Activated T-helper 17 cell treated with anti-CD3 and anti-CD28 coated beads, Interleukin-2, amount 50 U/mL, for 72 hours (primary cell): ENCODE results near the gene WT1. TPM values are rescaled to one million over a fixed set of nuclear protein-coding genes. Genes with fewer than 3 reads are reported as not detected.
A peak's percentile ranks its signal among the peaks of the same experiment; 100 is the strongest.

Source experiments
- ATAC-seq: fragments of 150-1000 bp; cut with Tn5 transposase; replicated peaks from 2 replicates; pipeline ENCODE4 v1.10.0; 2021; ENCODE audit warnings: mild to moderate bottlenecking, moderate library complexity
- H3K27ac Mint-ChIP-seq: one replicate; pipeline ENCODE4 v1.8.0; 2022; ENCODE audit warnings: mixed read lengths
- H3K27me3 Mint-ChIP-seq: one replicate; pipeline ENCODE4 v1.8.0; 2022; ENCODE audit warnings: mixed read lengths
- H3K36me3 Mint-ChIP-seq: one replicate; pipeline ENCODE4 v1.8.0; 2022; ENCODE audit warnings: low read depth, mild to moderate bottlenecking, mixed read lengths
- H3K4me1 Mint-ChIP-seq: one replicate; pipeline ENCODE4 v1.8.0; 2022; ENCODE audit warnings: mixed read lengths
- H3K4me3 Mint-ChIP-seq: one replicate; pipeline ENCODE4 v1.8.0; 2022; ENCODE audit warnings: mild to moderate bottlenecking, mixed read lengths
- H3K9me3 Mint-ChIP-seq: one replicate; pipeline ENCODE4 v1.8.0; 2022; ENCODE audit warnings: mixed read lengths
- total RNA-seq, 2 donors: library from RNA; stranded (reverse); gene quantifications; one replicate each; pipeline ENCODE4 v1.2.3, GENCODE V29; 2022

Gene WT1
- total RNA-seq, 2 donors from 2014 or later = not detected

DNA sequence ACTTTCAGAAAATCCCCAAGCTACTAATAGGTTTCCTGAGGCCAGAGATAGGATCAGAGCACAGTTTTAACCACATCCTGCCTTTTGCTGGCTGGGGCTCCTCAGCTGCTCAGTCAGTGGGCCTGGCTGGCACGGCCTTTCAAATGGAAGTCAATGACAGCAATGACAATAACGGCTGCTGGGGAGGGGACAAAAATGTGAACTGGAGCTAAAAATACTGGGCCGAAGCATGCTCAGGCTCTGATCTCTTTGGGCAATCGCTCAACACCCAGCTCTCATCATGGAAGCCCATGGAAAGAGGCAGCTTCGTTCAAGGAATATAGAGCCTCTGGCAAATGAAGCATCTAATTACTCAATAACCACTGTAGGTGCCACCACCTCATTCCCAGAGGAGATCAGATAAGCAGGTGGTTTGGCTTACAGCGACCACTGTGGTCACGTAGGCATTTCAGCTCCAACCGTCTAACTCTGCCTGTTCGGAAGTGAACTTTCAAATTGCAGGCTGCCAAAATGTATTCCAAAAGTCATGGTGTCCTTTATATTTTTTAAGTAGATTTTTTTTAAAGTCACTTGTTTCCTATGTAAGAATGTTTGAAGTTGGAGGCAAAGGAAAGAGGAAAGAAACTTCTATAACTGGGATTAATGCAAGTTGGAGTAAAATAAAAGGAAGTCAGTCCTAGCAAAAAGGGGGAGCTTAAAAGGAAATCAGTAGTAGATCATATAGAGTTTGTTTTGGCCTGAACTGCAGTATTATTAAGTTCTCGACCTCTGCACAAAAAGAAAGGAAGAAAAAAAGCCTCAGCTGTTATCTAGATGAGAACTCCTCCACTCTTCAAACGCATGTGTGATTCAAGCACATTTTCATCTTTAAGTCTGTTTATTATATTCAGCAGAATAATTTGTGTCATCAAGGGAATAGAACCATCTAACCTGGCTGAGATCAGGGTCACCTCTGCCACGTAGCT lies 14.1 kb downstream of the WT1 start:
- Mint-ChIP-seq H3K27ac (peak overlapping the region; percentile 46), H3K4me3 (peak overlapping the region; percentile 43), H3K36me3 (no peaks in the 10 kb centered on the region), H3K9me3 (no peaks in the 10 kb centered on the region), H3K27me3 (peaks cover 20% of the 10 kb centered on the region), H3K4me1 (peaks cover 13% of the 10 kb centered on the region)
- ATAC-seq = peak; percentile 90

- Mint-ChIP-seq H3K9me3 (no peaks in the 10 kb centered on the region), H3K4me3 (no peak overlapping the region), H3K36me3 (no peaks in the 10 kb centered on the region), H3K27ac (no peak overlapping the region), H3K4me1 (peaks cover 13% of the 10 kb centered on the region), H3K27me3 (peaks cover 9% of the 10 kb centered on the region)
- no peak for ATAC-seq
Measured at GRCh38 chr11:32420139-32420538, 15.2 kb downstream of the WT1 start.

GRCh38 chr11:32418836-32419235 lies 16.5 kb downstream of the WT1 start:
- no peaks in the 10 kb centered on the region for H3K27me3 Mint-ChIP-seq
- no peak for ATAC-seq
- H3K36me3 Mint-ChIP-seq = no peaks in the 10 kb centered on the region
- peaks cover 13% of the 10 kb centered on the region for H3K4me1 Mint-ChIP-seq
- no peaks in the 10 kb centered on the region for H3K9me3 Mint-ChIP-seq
- no peak overlapping the region for H3K27ac Mint-ChIP-seq
- H3K4me3 Mint-ChIP-seq = no peak overlapping the region

- H3K36me3 Mint-ChIP-seq = no peaks in the 10 kb centered on the region
- ATAC-seq = no peak
- no peak overlapping the region for H3K4me3 Mint-ChIP-seq
- H3K4me1 Mint-ChIP-seq = peaks cover 13% of the 10 kb centered on the region
- H3K27ac Mint-ChIP-seq = no peak overlapping the region
- peaks cover 7% of the 10 kb centered on the region for H3K27me3 Mint-ChIP-seq
- no peaks in the 10 kb centered on the region for H3K9me3 Mint-ChIP-seq
Measured at GRCh38 chr11:32417806-32418205, 17.5 kb downstream of the WT1 start.

DNA sequence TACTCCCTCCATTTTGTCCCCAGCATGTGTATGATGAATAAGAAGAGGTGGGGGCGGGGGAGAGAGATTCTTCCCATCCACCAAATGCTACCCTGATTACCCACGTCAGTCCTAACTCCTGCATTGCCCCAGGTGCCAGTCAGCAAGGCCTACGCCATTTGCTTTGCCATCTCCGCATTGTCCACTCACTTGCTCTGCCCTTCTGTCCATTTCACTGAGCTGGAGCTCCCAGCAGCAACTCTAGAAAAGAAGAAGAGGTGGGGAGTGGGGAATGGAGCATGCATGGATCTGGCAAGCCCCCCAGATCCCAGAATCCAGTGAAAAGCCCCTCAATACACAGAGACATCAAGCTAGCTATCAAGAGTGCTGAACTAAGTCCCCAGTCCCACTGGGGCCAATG lies 19.0 kb downstream of the WT1 start:
- no peaks in the 10 kb centered on the region for H3K9me3 Mint-ChIP-seq
- peaks cover 8% of the 10 kb centered on the region for H3K27me3 Mint-ChIP-seq
- no peak overlapping the region for H3K27ac Mint-ChIP-seq
- H3K4me1 Mint-ChIP-seq = peaks cover 7% of the 10 kb centered on the region
- no peak overlapping the region for H3K4me3 Mint-ChIP-seq
- H3K36me3 Mint-ChIP-seq = no peaks in the 10 kb centered on the region
- ATAC-seq = no peak

GRCh38 chr11:32414925-32415324 lies 20.4 kb downstream of the WT1 start:
- H3K36me3 Mint-ChIP-seq = no peaks in the 10 kb centered on the region
- no peak for ATAC-seq
- no peaks in the 10 kb centered on the region for H3K9me3 Mint-ChIP-seq
- no peak overlapping the region for H3K4me3 Mint-ChIP-seq
- H3K4me1 Mint-ChIP-seq = no peaks in the 10 kb centered on the region
- H3K27me3 Mint-ChIP-seq = peaks cover 17% of the 10 kb centered on the region
- no peak overlapping the region for H3K27ac Mint-ChIP-seq

DNA sequence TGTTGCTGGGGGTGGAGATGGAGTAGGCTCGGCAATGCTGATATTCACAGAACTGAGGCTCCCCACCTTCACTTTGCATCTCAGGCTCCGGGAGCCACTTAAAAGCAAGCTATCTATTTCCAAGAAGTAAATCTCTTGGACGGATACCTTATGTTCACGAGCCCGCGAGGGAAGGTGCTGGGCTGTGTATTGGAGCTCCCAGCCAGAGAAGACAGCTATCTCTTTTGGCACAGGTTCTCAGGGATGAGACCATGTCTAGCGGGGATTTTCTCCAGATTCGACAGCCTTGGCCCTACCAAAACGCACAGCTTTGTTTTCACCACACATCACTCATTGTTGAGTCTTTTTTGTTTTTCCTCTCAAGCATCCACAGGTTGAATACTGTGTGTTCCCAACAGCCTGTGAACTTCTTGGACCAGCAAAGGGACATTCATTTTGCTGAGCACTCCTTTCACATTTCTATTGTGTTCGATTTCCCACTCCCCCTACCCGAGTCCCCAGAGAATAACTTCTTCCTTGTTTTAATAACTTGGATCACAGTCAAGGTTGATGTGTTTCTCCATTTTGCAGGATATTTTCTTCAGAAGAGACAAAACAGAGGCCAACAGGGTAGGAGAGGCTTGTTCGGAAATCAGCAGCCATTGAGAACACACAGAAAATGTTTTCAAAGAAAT lies 23.3 kb downstream of the WT1 start:
- H3K4me3 Mint-ChIP-seq = no peak overlapping the region
- no peaks in the 10 kb centered on the region for H3K9me3 Mint-ChIP-seq
- H3K27ac Mint-ChIP-seq = no peak overlapping the region
- ATAC-seq = no peak
- peaks cover 25% of the 10 kb centered on the region for H3K27me3 Mint-ChIP-seq
- H3K4me1 Mint-ChIP-seq = no peaks in the 10 kb centered on the region
- no peaks in the 10 kb centered on the region for H3K36me3 Mint-ChIP-seq

DNA sequence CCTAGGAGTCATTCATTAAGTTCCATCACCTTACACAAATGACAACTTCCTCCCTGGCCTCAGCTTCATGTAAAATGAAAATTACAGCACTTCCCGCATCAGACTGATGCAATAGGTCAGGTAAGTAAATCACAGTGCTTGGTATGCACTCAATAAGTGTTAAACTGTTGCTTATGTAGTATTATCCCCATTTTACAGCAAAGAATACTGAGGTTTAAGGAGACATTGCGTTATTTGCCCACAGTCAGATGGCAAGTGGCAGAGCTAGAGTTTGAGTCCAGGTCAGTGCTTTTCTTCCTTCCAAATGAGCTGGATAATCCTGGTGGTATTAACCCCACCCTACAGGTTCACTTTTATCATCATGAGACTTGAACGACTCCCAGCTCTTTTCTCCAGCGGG lies 29.7 kb downstream of the WT1 start:
- Mint-ChIP-seq H3K4me3 (no peak overlapping the region), H3K27ac (no peak overlapping the region), H3K36me3 (no peaks in the 10 kb centered on the region), H3K4me1 (no peaks in the 10 kb centered on the region), H3K27me3 (peaks cover 25% of the 10 kb centered on the region), H3K9me3 (no peaks in the 10 kb centered on the region)
- ATAC-seq = no peak

DNA sequence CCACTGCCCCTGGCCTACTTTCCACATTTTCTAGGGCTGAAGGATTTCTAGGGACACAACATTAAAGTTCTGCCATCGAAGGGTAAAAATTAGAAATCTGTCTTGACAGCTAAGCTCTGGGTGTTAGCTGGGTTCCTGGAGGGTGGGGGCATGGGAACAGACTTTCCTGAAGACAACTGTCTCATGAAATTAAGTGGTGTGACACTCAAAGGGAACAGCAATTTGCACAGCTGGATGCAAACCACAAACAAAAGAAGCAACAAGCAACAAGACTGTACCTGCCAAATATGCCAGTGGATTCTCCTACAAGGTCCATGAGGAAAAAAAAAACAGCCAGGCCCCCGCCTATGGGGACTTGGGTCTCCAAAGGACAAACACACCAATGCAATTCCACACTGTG lies 32.5 kb downstream of the WT1 start:
- no peak overlapping the region for H3K27ac Mint-ChIP-seq
- no peaks in the 10 kb centered on the region for H3K36me3 Mint-ChIP-seq
- H3K4me3 Mint-ChIP-seq = no peak overlapping the region
- peaks cover 22% of the 10 kb centered on the region for H3K27me3 Mint-ChIP-seq
- no peaks in the 10 kb centered on the region for H3K4me1 Mint-ChIP-seq
- no peaks in the 10 kb centered on the region for H3K9me3 Mint-ChIP-seq
- ATAC-seq = no peak

- Mint-ChIP-seq H3K4me3 (no peak overlapping the region), H3K27me3 (peaks cover 13% of the 10 kb centered on the region), H3K27ac (no peak overlapping the region), H3K4me1 (no peaks in the 10 kb centered on the region), H3K9me3 (no peaks in the 10 kb centered on the region), H3K36me3 (no peaks in the 10 kb centered on the region)
- no peak for ATAC-seq
Measured at GRCh38 chr11:32400670-32401369, 34.5 kb downstream of the WT1 start.

DNA sequence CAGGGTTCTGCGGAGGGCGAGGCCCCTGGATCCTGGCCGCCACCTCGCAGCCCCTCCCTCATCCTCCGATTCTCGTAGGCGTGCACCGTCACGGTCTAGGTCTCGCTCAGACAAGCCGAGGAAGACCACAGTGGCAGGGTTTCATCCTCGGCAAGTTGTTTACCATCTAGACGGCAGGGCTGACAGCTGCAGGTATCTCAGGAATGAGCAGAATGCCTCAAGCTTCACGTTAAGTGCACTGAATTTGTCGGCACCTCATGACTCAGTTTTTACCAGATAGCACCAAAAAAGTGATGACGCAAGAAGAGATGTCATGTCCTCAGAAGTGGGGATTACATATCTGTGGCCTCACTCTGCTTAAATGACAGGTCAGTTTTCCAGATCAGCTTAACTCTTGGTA lies 35.1 kb downstream of the WT1 start:
- H3K4me1 Mint-ChIP-seq = no peaks in the 10 kb centered on the region
- H3K27me3 Mint-ChIP-seq = peaks cover 13% of the 10 kb centered on the region
- no peaks in the 10 kb centered on the region for H3K9me3 Mint-ChIP-seq
- H3K27ac Mint-ChIP-seq = no peak overlapping the region
- no peaks in the 10 kb centered on the region for H3K36me3 Mint-ChIP-seq
- ATAC-seq = no peak
- no peak overlapping the region for H3K4me3 Mint-ChIP-seq

- Mint-ChIP-seq H3K27ac (no peak overlapping the region), H3K4me3 (no peak overlapping the region), H3K36me3 (no peaks in the 10 kb centered on the region), H3K9me3 (no peaks in the 10 kb centered on the region), H3K4me1 (no peaks in the 10 kb centered on the region), H3K27me3 (peaks cover under 1% of the 10 kb centered on the region)
- no peak for ATAC-seq
Measured at GRCh38 chr11:32396991-32397390, 38.3 kb downstream of the WT1 start.

DNA sequence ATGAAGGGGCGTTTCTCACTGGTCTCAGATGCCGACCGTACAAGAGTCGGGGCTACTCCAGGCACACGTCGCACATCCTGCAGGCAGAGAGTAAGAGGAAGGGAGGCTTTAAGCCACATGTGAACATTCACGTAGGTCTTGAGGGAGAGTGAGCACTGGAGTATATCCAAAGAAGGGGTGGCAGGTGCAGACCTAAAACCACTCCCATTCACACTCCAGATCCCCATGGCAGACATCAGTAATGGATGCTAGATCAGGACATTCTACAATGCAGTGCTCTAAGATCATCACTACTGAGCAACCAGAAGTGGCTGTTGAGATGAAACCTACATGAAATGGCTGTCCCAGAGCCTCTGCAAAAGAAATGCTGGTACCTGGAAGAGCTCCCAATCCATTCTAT lies 39.0 kb downstream of the WT1 start:
- ATAC-seq = no peak
- H3K27ac Mint-ChIP-seq = no peak overlapping the region
- H3K9me3 Mint-ChIP-seq = no peaks in the 10 kb centered on the region
- H3K4me1 Mint-ChIP-seq = no peaks in the 10 kb centered on the region
- H3K4me3 Mint-ChIP-seq = no peak overlapping the region
- no peaks in the 10 kb centered on the region for H3K27me3 Mint-ChIP-seq
- H3K36me3 Mint-ChIP-seq = no peaks in the 10 kb centered on the region

DNA sequence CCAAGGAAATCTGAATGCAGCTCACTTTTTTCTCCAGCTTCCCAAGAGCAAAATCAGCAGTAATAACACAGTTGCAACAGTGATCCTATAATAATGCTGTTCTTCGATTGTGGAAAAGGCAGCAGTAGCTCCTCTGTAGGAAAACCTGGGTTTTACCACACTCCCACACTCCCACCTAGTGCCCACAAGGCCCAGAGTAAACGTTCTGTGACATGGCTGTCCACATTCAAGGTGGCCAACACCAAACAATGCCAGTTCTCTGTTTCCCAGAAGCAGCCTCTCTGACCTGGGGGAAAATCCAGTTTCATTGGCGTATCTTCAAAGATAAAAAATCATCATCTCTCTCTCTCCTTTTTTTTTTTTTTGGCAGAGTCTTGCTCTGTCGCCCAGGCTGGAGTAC lies 40.2 kb downstream of the WT1 start:
- Mint-ChIP-seq H3K27ac (no peak overlapping the region), H3K4me1 (no peaks in the 10 kb centered on the region), H3K9me3 (no peaks in the 10 kb centered on the region), H3K36me3 (no peaks in the 10 kb centered on the region), H3K27me3 (no peaks in the 10 kb centered on the region), H3K4me3 (no peak overlapping the region)
- no peak for ATAC-seq

GRCh38 chr11:32392840-32393239 lies 42.5 kb downstream of the WT1 start:
- H3K27me3 Mint-ChIP-seq = no peaks in the 10 kb centered on the region
- no peaks in the 10 kb centered on the region for H3K36me3 Mint-ChIP-seq
- no peaks in the 10 kb centered on the region for H3K4me1 Mint-ChIP-seq
- H3K9me3 Mint-ChIP-seq = no peaks in the 10 kb centered on the region
- no peak overlapping the region for H3K27ac Mint-ChIP-seq
- ATAC-seq = no peak
- H3K4me3 Mint-ChIP-seq = no peak overlapping the region
